PFSK-1 (cell line): Measurements from ENCODE around the gene SDHAF2.

ENCODE experiments used
- POLR2AphosphoS5 ChIP-seq: IDR thresholded peaks from 2 replicates; pipeline ENCODE4 v1.6.1; 2012; ENCODE audit warnings: low read depth, mild to moderate bottlenecking, control low read depth, low read length, moderate library complexity
- SIN3A ChIP-seq: IDR thresholded peaks from 2 replicates; pipeline ENCODE4 v1.6.1; 2012; ENCODE audit warnings: mild to moderate bottlenecking, low read length, moderate library complexity, borderline replicate concordance; ENCODE audit not compliant: insufficient read depth
- TAF1 ChIP-seq: IDR thresholded peaks from 2 replicates; pipeline ENCODE4 v1.6.1; 2012; ENCODE audit warnings: low read length, control low read depth, borderline replicate concordance; ENCODE audit not compliant: insufficient read depth
- TF ChIP-seq, protein P1 (sequence below), 2 experiments: IDR thresholded peaks; 2 replicates each; pipeline versions ENCODE4 v1.6.1 to v1.8.0; 2011 to 2012; ENCODE audit warnings: low read depth in 2 of 2, low read length in 2 of 2, control low read depth in 1 of 2, inconsistent platforms in 1 of 2, mild to moderate bottlenecking in 1 of 2, moderate library complexity in 1 of 2; ENCODE audit not compliant: insufficient read depth in 1 of 2

DNA sequence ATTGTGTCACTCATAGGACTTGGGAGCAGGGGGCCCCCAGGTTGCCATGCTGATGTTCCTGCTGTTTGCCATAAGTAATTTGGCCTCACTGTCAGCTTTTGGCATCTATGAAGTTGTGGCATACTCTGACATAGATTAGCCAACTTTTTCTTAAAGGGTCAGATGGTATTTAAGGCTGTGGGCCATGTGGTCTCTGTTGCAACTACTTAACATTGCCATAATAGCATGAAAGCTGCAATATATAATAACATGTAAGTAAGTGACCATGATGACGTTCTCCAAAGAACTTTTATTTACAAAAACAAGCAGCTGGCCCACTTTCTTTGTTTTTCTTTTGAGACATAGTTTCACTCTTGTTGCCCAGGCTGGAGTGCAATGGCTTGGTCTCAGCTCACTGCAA, 39.8 kb upstream of the SDHAF2 start:
- no peak for TF ChIP-seq TAF1
- TF ChIP-seq SIN3A, result no peak
- TF ChIP-seq, protein P1, sequence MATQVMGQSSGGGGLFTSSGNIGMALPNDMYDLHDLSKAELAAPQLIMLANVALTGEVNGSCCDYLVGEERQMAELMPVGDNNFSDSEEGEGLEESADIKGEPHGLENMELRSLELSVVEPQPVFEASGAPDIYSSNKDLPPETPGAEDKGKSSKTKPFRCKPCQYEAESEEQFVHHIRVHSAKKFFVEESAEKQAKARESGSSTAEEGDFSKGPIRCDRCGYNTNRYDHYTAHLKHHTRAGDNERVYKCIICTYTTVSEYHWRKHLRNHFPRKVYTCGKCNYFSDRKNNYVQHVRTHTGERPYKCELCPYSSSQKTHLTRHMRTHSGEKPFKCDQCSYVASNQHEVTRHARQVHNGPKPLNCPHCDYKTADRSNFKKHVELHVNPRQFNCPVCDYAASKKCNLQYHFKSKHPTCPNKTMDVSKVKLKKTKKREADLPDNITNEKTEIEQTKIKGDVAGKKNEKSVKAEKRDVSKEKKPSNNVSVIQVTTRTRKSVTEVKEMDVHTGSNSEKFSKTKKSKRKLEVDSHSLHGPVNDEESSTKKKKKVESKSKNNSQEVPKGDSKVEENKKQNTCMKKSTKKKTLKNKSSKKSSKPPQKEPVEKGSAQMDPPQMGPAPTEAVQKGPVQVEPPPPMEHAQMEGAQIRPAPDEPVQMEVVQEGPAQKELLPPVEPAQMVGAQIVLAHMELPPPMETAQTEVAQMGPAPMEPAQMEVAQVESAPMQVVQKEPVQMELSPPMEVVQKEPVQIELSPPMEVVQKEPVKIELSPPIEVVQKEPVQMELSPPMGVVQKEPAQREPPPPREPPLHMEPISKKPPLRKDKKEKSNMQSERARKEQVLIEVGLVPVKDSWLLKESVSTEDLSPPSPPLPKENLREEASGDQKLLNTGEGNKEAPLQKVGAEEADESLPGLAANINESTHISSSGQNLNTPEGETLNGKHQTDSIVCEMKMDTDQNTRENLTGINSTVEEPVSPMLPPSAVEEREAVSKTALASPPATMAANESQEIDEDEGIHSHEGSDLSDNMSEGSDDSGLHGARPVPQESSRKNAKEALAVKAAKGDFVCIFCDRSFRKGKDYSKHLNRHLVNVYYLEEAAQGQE (IDR thresholded peaks at IDR 0.05; ENCODE audit: insufficient read depth in 1 of 2, low read depth in 2 of 2, low read length in 2 of 2), result no peak
- TF ChIP-seq POLR2AphosphoS5, result no peak
